Left ventricle myocardium superior (tissue), 1 donor: ENCODE data around the gene GRM8. TPM values are rescaled to one million over a fixed set of nuclear protein-coding genes. Genes with fewer than 3 reads are reported as not detected.

ENCODE experiments used
- ATAC-seq: fragments of 200-7000 bp; cut with Tn5 transposase; one replicate; pipeline ENCODE4 v1.9.1; 2020; ENCODE audit warnings: mild to moderate bottlenecking, moderate library complexity
- DNase-seq: peaks from one replicate; pipeline ENCODE4 v3.0.0-alpha.2; 2020
- intact Hi-C: fragments of 100-400 bp; cut with micrococcal nuclease; formaldehyde crosslinking; loops from one replicate; pipeline ENCODE4 v1.11.0; 2022
- microRNA-seq: library from miRNA; unstranded; fragments of <30 nt; microRNA quantifications from one replicate; pipeline ENCODE4 v1.2.0, GENCODE V29; 2020; ENCODE audit warnings: borderline number of aligned reads
- total RNA-seq: library from RNA; stranded (reverse); fragmentation: NEBNext Ultra II Directional; extraction: Animal tissue kit (Norgen Biotek cat#: 25700); gene quantifications from one replicate; pipeline ENCODE4 v1.2.1, GENCODE V29; 2021
- donor health status: DM: no; HTN: yes; CAD: no; lungs with severe emphysema.

The GRM8 gene
- total RNA-seq, 1 donor from 2014 or later, result not detected

DNA sequence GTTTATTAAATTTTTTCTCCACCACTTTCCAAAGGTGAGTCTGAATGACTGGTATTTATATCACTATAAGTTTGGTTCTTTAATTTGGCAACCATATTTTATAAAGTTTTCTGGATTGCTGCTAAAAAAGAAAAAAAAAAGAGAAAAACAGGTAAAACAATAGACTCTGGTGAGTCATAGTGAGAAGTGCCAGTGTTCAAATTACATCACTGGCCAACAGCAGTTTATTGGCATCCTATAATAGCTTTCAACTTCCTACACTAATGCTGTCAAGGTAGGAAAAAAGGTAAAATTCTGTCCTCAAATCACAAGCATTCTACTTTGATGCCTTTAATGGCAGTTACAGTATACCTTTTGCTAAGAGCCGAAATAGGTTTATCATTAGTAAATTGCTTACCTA is 808.8 kb downstream of the GRM8 start:
- intact Hi-C loops, result no loop called here

DNA sequence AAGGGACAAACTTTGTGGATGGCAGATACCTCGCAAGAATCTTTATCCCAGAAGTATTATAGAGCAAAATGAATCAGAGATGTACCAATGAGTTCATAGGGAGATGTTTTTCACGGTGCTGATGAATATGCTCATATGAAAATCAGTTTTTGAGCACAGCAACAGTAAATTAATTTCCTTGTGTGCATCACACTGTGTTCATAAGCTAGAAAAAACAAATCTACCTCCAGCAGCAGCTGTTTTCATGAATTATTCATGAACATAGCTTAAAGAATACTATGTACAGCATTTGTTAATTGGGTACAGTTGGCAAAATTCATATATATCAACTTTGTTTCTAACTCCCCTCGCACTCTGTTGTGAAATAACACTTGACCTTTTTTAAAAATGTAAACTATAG is 809.8 kb downstream of the GRM8 start:
- ATAC-seq (no peak), DNase-seq (no peak)
- intact Hi-C loops, result no loop called here

More for the DNA sequence above, 808.8 kb downstream of the GRM8 start:
- ATAC-seq, result no peak
- DNase-seq, result no peak

DNA sequence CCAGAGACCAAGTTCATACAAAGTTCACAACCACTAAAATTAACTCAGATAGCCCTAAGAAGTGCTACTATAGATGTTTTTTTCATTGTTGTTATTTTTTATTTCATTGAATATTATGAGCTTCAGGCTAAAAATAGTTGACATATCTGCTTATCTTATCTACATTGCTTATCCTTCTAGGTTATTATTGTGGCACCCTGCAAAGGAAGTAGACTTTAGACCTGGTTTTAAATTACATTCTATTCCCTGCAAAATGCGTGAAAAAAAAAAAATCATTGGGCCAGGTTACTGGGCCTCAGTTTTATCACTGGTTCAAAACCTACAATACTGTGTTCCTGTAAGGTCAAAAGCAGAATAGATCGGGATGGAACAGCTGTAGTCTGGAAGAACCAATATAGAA is 811.0 kb downstream of the GRM8 start:
- intact Hi-C loops, result no loop called here
- ATAC-seq (no peak), DNase-seq (no peak)

DNA sequence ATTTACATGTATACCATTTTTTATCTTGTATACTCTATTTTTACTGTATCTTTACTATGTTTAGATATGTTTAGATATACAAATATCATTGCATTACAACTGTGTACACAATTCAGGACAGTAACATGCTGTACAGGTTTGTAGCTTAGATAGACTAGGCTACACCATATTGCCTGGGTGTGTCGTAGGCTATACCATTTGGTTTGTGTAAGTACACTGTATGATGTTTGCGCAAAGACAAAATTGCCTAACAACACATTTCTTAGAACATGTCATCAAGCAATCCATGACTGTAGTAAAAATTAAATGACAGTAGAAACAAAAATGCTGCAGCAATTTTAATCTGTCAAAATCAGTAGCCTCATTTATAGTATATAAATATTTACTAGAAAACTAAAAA is 812.2 kb downstream of the GRM8 start:
- ATAC-seq, result no peak
- intact Hi-C loops, result no loop called here

DNA sequence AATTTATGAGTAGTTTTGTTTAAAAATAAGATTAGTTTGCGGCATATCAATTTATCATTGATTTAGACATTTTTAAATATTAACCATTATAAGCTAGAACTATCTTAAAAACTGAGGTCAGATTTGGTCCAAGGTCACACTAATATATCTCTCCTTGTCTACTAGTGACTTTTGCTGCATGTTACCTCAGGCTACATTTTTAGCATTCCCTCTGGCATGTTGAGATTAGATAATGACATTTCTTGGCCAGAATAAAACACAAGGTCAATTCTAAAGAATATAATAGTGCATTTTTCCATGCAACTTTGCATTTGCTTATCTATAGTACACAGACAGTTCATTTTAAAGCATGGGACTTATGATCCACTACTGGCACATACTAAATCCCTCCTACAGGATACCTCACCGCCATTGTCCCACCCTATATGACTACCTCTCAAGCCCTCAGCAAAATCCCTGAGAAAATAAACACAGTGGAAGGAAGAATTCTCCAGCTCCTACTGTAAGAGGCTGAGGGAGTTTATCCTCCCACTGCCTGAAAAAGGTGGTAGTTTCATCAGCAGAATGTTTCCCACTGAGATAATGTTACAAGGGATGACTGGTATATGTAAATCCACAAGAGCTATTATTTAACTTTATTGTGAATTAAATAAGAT is 816.4 kb downstream of the GRM8 start:
- ATAC-seq (peak; percentile 61), DNase-seq (no peak)
- intact Hi-C loops, result no loop called here

More for the DNA sequence above, 812.2 kb downstream of the GRM8 start:
- DNase-seq, result no peak

DNA sequence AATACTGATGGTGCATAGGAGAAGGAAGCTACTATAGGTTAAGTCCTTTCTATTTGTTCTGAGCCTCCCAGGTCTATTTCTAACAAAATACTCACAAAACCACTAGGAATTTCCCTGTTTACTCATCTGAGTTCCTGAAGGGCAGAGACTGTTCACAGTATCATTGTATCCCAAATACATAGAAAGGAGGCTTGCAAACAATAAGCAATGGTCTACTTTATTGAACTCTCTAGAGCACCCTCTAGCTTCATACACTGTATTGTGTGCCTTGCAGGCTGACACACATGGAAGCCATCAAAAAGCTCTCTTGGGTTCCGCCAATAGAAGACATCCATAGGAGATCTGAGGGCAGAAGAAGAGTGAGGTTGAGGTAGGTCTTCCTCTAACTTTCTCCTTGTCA is 826.1 kb downstream of the GRM8 start:
- no peak for DNase-seq
- no peak for ATAC-seq
- intact Hi-C loops, result no loop called here

DNA sequence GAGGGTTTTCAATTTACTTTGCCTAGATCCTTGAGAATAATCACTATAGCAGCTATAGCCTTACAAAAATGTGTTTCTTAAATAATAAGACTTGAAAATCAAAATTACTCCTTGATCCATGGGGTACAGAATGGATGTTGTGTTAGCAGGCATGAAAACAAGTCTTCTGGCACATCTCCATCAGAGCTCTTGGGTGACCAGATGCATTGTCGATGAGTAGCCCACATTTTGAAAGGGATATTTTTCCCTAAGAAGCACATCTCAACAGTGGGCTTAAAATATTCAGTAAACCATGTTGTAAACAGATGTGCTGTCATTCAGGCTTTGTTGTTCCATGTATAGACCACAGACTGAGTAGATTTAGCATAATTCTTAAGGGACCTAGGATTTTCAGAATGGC is 827.8 kb downstream of the GRM8 start:
- DNase-seq, result no peak
- ATAC-seq, result no peak
- intact Hi-C loops, result no loop called here

DNA sequence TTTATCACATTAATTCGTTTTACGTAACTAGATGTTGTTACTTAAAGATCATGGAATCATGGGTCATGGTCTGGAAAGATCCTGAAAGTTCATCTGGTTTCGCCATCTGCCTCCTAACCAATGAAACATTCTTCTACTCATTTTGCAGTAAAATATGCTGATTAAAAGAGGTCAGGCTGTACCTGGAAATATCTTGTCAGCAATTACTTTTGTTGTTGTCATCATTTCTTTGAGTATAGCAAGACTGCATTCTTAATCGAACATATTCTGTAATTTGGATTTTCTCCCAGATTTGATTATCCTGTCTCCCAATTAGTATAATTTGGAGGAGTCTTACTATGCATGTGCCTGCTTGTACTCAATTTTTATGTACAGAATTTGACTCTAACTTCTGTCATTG is 833.7 kb downstream of the GRM8 start:
- intact Hi-C loops, result no loop called here
- DNase-seq (no peak), ATAC-seq (no peak)

DNA sequence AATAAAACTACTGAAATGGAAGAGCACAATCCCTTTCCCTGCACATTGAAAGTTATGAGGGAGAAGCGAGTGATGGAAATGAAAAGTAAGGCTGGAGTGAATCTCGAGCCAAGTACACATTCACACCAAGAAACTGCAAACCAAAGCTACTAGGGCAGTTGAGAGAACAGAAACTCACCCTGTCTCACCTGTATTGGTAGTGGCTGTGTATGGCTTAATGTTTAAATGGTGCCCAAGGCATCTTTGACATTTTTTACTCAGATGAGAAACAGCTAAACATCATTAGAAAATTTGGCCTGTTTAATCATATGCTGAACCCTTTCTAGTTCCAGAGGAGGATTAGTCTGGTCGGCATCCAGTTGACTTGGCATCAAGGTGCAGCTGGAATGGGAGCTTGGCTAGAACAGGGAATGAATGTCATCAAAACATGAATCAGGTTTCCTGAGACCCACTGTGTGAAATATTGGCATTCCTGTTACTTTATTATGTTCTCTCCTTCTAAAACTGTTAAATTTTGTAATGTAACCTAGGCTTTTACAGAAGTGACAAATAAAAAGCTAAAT is 840.8 kb downstream of the GRM8 start:
- intact Hi-C loops, result no loop called here
- DNase-seq (no peak), ATAC-seq (no peak)

DNA sequence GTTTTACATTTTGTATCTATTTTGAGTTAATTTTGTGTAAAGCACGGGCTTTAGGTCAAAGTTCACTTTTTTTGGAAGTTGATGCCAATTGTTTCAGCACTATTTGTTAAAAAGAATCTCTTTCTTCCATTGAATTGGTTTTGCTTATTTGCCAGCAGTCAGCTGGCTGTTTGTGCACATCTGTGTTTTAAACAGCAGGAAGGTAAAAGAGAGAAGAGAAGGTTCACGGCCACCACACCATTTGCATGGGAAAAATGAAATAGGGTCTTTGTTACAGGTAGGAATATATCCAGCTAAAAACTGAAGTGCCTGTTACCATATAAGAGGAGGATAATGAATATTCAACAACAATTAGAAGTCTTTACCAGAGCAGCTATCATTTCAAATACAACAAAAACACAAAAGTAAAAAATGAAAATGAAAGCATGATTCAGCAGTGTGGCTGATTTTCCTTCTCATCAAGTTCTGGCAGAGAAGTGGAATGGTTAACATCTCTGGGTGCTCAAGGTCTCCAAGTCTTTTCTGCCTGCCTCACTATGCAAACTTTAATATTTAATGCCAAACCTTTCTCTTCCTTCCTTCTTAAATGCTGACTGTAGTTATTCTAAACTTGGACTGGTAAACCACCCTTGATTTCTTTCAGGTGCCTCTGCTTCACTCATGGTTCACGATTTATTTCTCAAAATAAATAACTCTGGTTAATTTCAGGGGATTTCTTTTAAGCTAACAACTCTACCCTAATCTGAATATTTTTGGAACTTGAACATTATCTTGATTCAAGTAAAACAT is 841.5 kb downstream of the GRM8 start:
- ATAC-seq (no peak), DNase-seq (no peak)
- intact Hi-C loops, result no loop called here

DNA sequence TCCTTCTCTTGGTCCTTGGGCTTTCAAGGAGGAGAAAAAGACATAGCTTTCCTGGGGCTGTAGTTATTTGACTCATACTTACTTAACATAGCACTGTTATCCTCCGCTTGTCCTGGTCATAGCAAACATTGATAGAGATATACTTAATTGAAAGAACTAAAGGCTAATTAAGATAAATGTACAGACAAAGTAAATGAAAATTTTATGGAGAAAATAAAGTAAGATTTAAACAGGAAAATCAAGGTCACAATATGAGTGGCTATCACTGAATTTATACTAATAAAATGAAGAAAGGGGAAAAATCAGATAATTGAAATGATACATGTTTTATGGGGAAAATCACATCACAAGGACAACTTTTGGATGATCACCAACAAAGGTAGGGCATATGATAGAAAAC is 849.7 kb downstream of the GRM8 start:
- DNase-seq (no peak), ATAC-seq (no peak)
- intact Hi-C loops, result no loop called here

DNA sequence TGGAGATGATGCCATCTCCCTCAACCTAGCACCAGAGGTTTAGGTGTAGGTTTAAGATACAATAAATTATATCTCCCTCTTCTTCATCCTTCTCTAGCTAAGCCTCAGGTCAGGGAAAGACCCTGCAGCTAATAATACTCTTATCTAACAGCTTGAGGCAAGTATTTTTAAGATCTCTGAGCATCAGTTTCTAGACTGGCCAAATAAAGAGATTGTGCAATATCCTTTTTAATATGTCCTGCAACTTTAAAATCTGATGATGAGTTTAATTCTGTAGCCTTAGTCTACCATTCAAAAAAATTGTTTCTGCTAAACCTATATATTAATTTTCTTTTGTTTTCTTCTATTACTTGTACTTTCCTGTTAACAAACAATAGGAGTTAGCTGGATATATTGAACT is 850.8 kb downstream of the GRM8 start:
- DNase-seq (no peak), ATAC-seq (no peak)
- intact Hi-C loops, result no loop called here

DNA sequence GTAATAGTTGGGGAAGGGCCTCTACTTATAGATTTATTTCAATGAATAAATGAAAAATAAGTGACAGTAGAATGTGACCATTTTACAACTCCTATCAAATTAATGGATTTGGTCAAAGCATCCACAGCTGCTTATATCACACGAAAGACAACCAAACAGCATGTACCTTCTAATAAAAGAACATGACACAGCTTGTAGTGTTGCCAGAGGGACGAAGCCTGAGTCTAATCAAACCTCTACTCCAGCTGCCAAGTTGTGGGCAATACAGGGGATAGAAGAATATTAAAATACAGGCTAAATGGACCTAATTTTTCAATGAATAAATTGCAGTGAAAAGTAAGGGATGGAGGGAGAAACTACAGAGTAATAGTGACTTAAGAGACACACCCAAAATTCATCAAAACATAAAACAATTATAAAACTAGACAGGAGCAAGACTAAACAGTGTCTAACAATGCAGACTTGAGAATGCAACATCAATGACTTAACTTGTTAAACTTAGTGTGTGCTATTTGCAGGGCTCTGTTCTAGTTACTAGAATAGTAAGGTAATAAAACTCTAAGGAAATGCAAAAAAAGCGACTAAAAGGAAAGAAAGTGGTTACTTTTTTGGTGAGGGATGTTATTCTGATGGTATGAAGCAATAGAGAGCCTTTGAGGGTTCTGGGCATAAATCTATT is 853.8 kb downstream of the GRM8 start:
- intact Hi-C loops, result no loop called here
- ATAC-seq (peak; percentile 99), DNase-seq (no peak)

DNA sequence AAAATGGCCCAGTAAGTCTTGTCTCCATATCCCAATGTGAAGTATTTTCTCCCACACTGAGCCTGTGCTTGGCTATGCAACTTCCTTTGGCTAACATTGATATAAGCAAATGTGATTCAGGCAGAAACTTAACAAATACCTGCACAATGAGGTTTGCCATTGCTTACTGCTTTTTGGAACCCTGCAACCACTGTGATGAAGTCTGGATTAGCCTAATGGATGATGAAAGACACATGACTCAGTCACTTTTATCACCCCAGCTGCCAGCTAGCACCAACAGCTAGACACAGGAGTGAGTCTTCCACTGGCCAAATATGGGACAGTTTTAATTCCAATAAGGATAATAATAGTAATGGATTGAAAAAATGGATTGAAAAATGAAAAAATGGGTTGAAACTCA is 854.5 kb downstream of the GRM8 start:
- intact Hi-C loops, result no loop called here
- no peak for DNase-seq
- peak; percentile 53 for ATAC-seq

DNA sequence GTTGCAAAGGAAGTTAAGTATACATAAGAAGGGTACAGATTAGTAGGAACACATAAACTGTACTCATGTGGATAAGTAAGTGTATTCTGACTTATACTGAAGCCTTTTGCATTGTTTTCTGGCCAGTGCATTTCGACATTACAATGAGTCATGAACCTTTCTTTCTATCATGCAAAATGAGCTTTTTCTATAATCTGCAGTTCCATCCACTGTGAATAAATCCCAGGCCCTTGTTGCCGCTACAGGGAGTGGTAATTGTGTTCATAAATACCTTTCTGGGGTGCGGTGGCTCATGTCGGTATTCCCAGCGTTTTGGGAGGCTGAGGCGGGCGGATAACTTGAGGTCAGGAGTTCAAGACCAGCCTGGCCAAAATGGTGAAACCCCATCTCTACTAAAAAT is 858.3 kb downstream of the GRM8 start:
- intact Hi-C loops, result no loop called here
- ATAC-seq, result no peak
- no peak for DNase-seq

Small RNA genes lying within 50 kb of the gene (microRNA-seq; reads per million reads assigned to microRNA genes)
- not detected for gene MIR592

Other genes with a start within 250 kb of the GRM8 start
- gene ZNF800, start 139.8 kb upstream of the GRM8 start, total RNA-seq, result 20.8 TPM